K562 (cell line): ENCODE results near the gene PFN3. TPM values are rescaled to one million over a fixed set of nuclear protein-coding genes. Genes with fewer than 3 reads are reported as not detected.
A peak's percentile ranks its signal among the peaks of the same experiment; 100 is the strongest.

ENCODE experiments used
- FOXJ2 ChIP-seq: fragments of 200-800 bp; sonication (Bioruptor generic); IDR thresholded peaks from 2 replicates; pipeline ENCODE4 v1.6.1; 2016; ENCODE audit warnings: missing genetic modification characterization, missing compliant biosample characterization
- HCFC1 ChIP-seq: IDR thresholded peaks from 2 replicates; pipeline ENCODE4 v1.6.1; 2012; ENCODE audit warnings: low read depth, low read length, improper control_type of control experiment
- IRF1 ChIP-seq: sonication (generic); formaldehyde crosslinking; IDR thresholded peaks from 2 replicates; pipeline ENCODE4 v1.8.0; 2022; ENCODE audit warnings: missing genetic modification reagents, mild to moderate bottlenecking, borderline replicate concordance
- MCM7 ChIP-seq, 2 experiments: fragments of 450-650 bp; IDR thresholded peaks; 2 replicates each; pipeline ENCODE4 v1.6.1; 2016 to 2018
- MNT ChIP-seq, 2 experiments: fragments of 450-650 bp; conservative IDR thresholded peaks; 2 replicates each; pipeline ENCODE4 v1.6.1; 2017; ENCODE audit warnings: mild to moderate bottlenecking in 2 of 2, moderate library complexity in 2 of 2
- MTA2 ChIP-seq: fragments of 450-650 bp; IDR thresholded peaks from 2 replicates; pipeline ENCODE4 v1.6.1; 2016; ENCODE audit warnings: low read depth
- POLR2AphosphoS2 ChIP-seq: IDR thresholded peaks from 2 replicates; pipeline ENCODE4 v1.6.1; 2012; ENCODE audit warnings: low read length, improper control_type of control experiment
- POLR3A ChIP-seq: IDR thresholded peaks from 2 replicates; pipeline ENCODE4 v1.6.1; 2011; ENCODE audit warnings: borderline replicate concordance, mild to moderate bottlenecking, moderate library complexity; ENCODE audit not compliant: insufficient read length, insufficient read depth; ENCODE audit errors: extremely low read depth
- RERE ChIP-seq: sonication (generic); formaldehyde crosslinking; IDR thresholded peaks from 2 replicates; pipeline ENCODE4 v1.8.0; 2023; ENCODE audit warnings: missing genetic modification reagents, mild to moderate bottlenecking, borderline replicate concordance
- SIN3B ChIP-seq: fragments of 450-650 bp; IDR thresholded peaks from 2 replicates; pipeline ENCODE4 v1.6.1; 2017; ENCODE audit warnings: low read depth, mild to moderate bottlenecking, moderate library complexity
- SIX5 ChIP-seq, 2 experiments: IDR thresholded peaks; 2 replicates each; pipeline ENCODE4 v1.6.1; 2011; ENCODE audit warnings: low read length in 2 of 2, borderline replicate concordance in 1 of 2, low read depth in 1 of 2, mild to moderate bottlenecking in 1 of 2, moderate library complexity in 1 of 2; ENCODE audit not compliant: insufficient read depth in 1 of 2
- THAP7 ChIP-seq: fragments of 250-450 bp; sonication (Bioruptor Pico); IDR thresholded peaks from 2 replicates; pipeline ENCODE4 v1.5.0; 2021
- ZNF133 ChIP-seq: fragments of 250-450 bp; sonication (Bioruptor Pico); IDR thresholded peaks from 2 replicates; pipeline ENCODE4 v1.4.0; 2020; ENCODE audit warnings: mild to moderate bottlenecking
- ZNF561 ChIP-seq: fragments of 450-650 bp; formaldehyde crosslinking; conservative IDR thresholded peaks from 2 replicates; pipeline ENCODE4 v1.4.0; 2020; ENCODE audit warnings: mild to moderate bottlenecking, moderate library complexity
- ZNF75A ChIP-seq: fragments of 450-650 bp; formaldehyde crosslinking; IDR thresholded peaks from 2 replicates; pipeline ENCODE4 v1.4.0; 2020; ENCODE audit warnings: mild to moderate bottlenecking
- polyA plus RNA-seq, 8 experiments: library from polyadenylated mRNA; depleted of rRNA in 4 of 8; stranded (reverse) in 5 of 8; unstranded in 3 of 8; fragments of >200 nt; fragmentation: Nextera tagmentation in 2 of 8; fragmentation: Illumina TruSeq in 1 of 8; extraction: Ambion mirVana in 2 of 8; extraction: Trizol in 1 of 8; gene quantifications; 2 replicates each; pipeline versions ENCODE4 v1.2.1 to v1.2.3, GENCODE V29; 2011 to 2014; ENCODE audit warnings: inconsistent platforms in 1 of 8, missing spikeins in 1 of 8
- total RNA-seq, 7 experiments: library from RNA; depleted of rRNA in 6 of 7; stranded (reverse); fragments of >200 nt in 6 of 7; fragmentation: Illumina TruSeq in 2 of 7; extraction: Trizol in 2 of 7; gene quantifications; 2 replicates each; pipeline versions ENCODE4 v1.2.1 to v1.2.3, GENCODE V29; 2011 to 2021; ENCODE audit warnings: low replicate concordance in 1 of 7

The PFN3 gene
- total and polyA plus RNA-seq, 9 of the 15 experiments (the other 6 are each of a cell fraction or from before 2014, with no cell fraction given) = not detected

GRCh38 chr5:177362610-177363507 lies 37.6 kb downstream of the PFN3 start (continued):
- TF ChIP-seq MNT (conservative IDR thresholded peaks at IDR 0.05) (peak; percentile 47 to 75), MCM7 (IDR thresholded peaks at IDR 0.05) (no peak), POLR2AphosphoS2 (no peak), FOXJ2 (no peak), THAP7 (CRISPR knock-in tag) (no peak), POLR3A (no peak), MTA2 (0 out of 2 replicates have a peak, but pooled peaks have one; percentile 6), ZNF561 (CRISPR knock-in tag) (no peak), ZNF75A (CRISPR knock-in tag) (no peak), HCFC1 (no peak; the same call in 1 of the 2 replicates), SIN3B (no peak), RERE (CRISPR knock-in tag) (no peak), SIX5 (IDR thresholded peaks at IDR 0.05; ENCODE audit: borderline replicate concordance in 1 of 2, insufficient read depth in 1 of 2, low read depth in 1 of 2, low read length in 2 of 2) (no peak), IRF1 (no peak), ZNF133 (no peak)
